Astrocyte (in vitro differentiated cells and primary cell): Measurements from ENCODE around the gene FUT8. TPM values are rescaled to one million over a fixed set of nuclear protein-coding genes. Genes with fewer than 3 reads are reported as not detected.

ENCODE experiments used
- DNase-seq: peaks from one replicate; pipeline ENCODE4 v3.0.0-alpha.2; 2010; ENCODE audit warnings: low read depth
- FAIRE-seq: peaks from 2 replicates; lab custom pipeline; 2011; peaks lifted over from hg19 to GRCh38; lab: Jason Lieb, UNC
- H2AFZ ChIP-seq: 2 replicates; pipeline ENCODE4 v1.6.0; 2012; ENCODE audit warnings: low read depth, low read length, inconsistent platforms
- H3K27ac ChIP-seq: 2 replicates; pipeline ENCODE4 v1.5.1; 2011; ENCODE audit warnings: low read depth, low read length, inconsistent platforms
- H3K27me3 ChIP-seq: 2 replicates; pipeline ENCODE4 v1.6.0; 2011; ENCODE audit warnings: low read length, inconsistent platforms; ENCODE audit not compliant: insufficient read depth
- H3K36me3 ChIP-seq: 2 replicates; pipeline ENCODE4 v1.5.1; 2011; ENCODE audit warnings: low read length, inconsistent platforms; ENCODE audit not compliant: insufficient read depth
- H3K4me1 ChIP-seq: 2 replicates; pipeline ENCODE4 v1.5.1; 2011; ENCODE audit warnings: low read length, inconsistent platforms; ENCODE audit not compliant: insufficient read depth
- H3K4me2 ChIP-seq: 2 replicates; pipeline ENCODE4 v1.6.0; 2012; ENCODE audit warnings: low read length, inconsistent platforms
- H3K4me3 ChIP-seq: 2 replicates; pipeline ENCODE4 v1.5.1; 2011; ENCODE audit warnings: low read depth, mild to moderate bottlenecking, low read length, inconsistent platforms; ENCODE audit not compliant: insufficient read depth
- H3K79me2 ChIP-seq: 2 replicates; pipeline ENCODE4 v1.6.0; 2012; ENCODE audit warnings: mild to moderate bottlenecking, low read length, inconsistent platforms; ENCODE audit not compliant: insufficient read depth
- H3K9ac ChIP-seq: 2 replicates; pipeline ENCODE4 v1.6.0; 2012; ENCODE audit warnings: mild to moderate bottlenecking, low read length, inconsistent platforms
- H3K9me3 ChIP-seq: 2 replicates; pipeline ENCODE4 v1.5.1; 2012; ENCODE audit warnings: low read depth, mild to moderate bottlenecking, low read length, inconsistent platforms; ENCODE audit not compliant: insufficient read depth
- H4K20me1 ChIP-seq: 2 replicates; pipeline ENCODE4 v1.6.0; 2012; ENCODE audit warnings: low read length, inconsistent platforms; ENCODE audit not compliant: insufficient read depth
- H3K27ac Mint-ChIP-seq: one replicate; pipeline ENCODE4 v1.8.0; 2021; ENCODE audit warnings: mild to moderate bottlenecking, mixed read lengths; ENCODE audit not compliant: unreplicated experiment
- H3K27me3 Mint-ChIP-seq: one replicate; pipeline ENCODE4 v1.8.0; 2021; ENCODE audit warnings: low read depth, mixed read lengths; ENCODE audit not compliant: unreplicated experiment
- H3K36me3 Mint-ChIP-seq: one replicate; pipeline ENCODE4 v1.8.0; 2021; ENCODE audit warnings: low read depth, mixed read lengths; ENCODE audit not compliant: unreplicated experiment
- H3K4me1 Mint-ChIP-seq: one replicate; pipeline ENCODE4 v1.8.0; 2021; ENCODE audit warnings: low read depth, mixed read lengths; ENCODE audit not compliant: unreplicated experiment
- H3K4me3 Mint-ChIP-seq: one replicate; pipeline ENCODE4 v1.8.0; 2021; ENCODE audit warnings: mild to moderate bottlenecking, moderate library complexity, mixed read lengths; ENCODE audit not compliant: unreplicated experiment
- H3K9me3 Mint-ChIP-seq: one replicate; pipeline ENCODE4 v1.8.0; 2021; ENCODE audit warnings: mild to moderate bottlenecking, mixed read lengths; ENCODE audit not compliant: unreplicated experiment
- CTCF ChIP-seq: IDR thresholded peaks from 2 replicates; pipeline ENCODE4 v1.5.1; 2011; ENCODE audit warnings: low read depth, mild to moderate bottlenecking, inconsistent platforms, low read length, moderate library complexity; ENCODE audit not compliant: insufficient read depth
- EZH2 ChIP-seq: IDR thresholded peaks from 2 replicates; pipeline ENCODE4 v1.6.1; 2012; ENCODE audit warnings: mild to moderate bottlenecking, low read length, inconsistent platforms; ENCODE audit not compliant: insufficient read depth
- total RNA-seq: library from RNA; stranded (reverse); gene quantifications from 2 replicates; pipeline ENCODE4 v1.2.1, GENCODE V29; 2021

The FUT8 gene
- total RNA-seq, 1 donor from 2014 or later, result 52.7 TPM

GRCh38 chr14:65745396-65746190, 333.1 kb downstream of the FUT8 start:
- H3K36me3 ChIP-seq, result peaks cover 7% of the 10 kb centered on the region
- no peak overlapping the region for H3K27ac ChIP-seq
- H4K20me1 ChIP-seq, result no peaks in the 10 kb centered on the region
- no peak overlapping the region for H3K4me3 ChIP-seq
- no peak for TF ChIP-seq EZH2
- no peak for TF ChIP-seq CTCF
- H3K9me3 ChIP-seq, result no peaks in the 10 kb centered on the region
- no peak overlapping the region for H2AFZ ChIP-seq
- Mint-ChIP-seq H3K4me1 (no peaks in the 10 kb centered on the region), H3K27ac (no peak overlapping the region), H3K27me3 (no peaks in the 10 kb centered on the region), H3K4me3 (no peak overlapping the region), H3K36me3 (no peaks in the 10 kb centered on the region), H3K9me3 (no peaks in the 10 kb centered on the region)
- no peak for FAIRE-seq
- peak; percentile 9 for DNase-seq
- H3K9ac ChIP-seq, result no peak overlapping the region
- H3K27me3 ChIP-seq, result no peaks in the 10 kb centered on the region
- H3K4me2 ChIP-seq, result no peak overlapping the region
- no peaks in the 10 kb centered on the region for H3K4me1 ChIP-seq
- H3K79me2 ChIP-seq, result no peaks in the 10 kb centered on the region

GRCh38 chr14:65748796-65749195, 336.3 kb downstream of the FUT8 start:
- Histone ChIP-seq H3K9me3 (no peaks in the 10 kb centered on the region), H2AFZ (no peak overlapping the region), H4K20me1 (no peaks in the 10 kb centered on the region), H3K36me3 (no peaks in the 10 kb centered on the region), H3K4me2 (no peak overlapping the region), H3K4me3 (no peak overlapping the region), H3K9ac (no peak overlapping the region), H3K27me3 (no peaks in the 10 kb centered on the region), H3K4me1 (no peaks in the 10 kb centered on the region), H3K79me2 (no peaks in the 10 kb centered on the region), H3K27ac (no peak overlapping the region)
- Mint-ChIP-seq H3K27me3 (no peaks in the 10 kb centered on the region), H3K4me1 (no peaks in the 10 kb centered on the region), H3K9me3 (no peaks in the 10 kb centered on the region), H3K36me3 (no peaks in the 10 kb centered on the region), H3K4me3 (no peak overlapping the region), H3K27ac (no peak overlapping the region)
- FAIRE-seq (no peak), DNase-seq (no peak)
- TF ChIP-seq EZH2, result no peak
- no peak for TF ChIP-seq CTCF

GRCh38 chr14:65749287-65749686, 336.8 kb downstream of the FUT8 start:
- FAIRE-seq, result no peak
- no peaks in the 10 kb centered on the region for H3K36me3 Mint-ChIP-seq
- H3K4me3 Mint-ChIP-seq, result no peak overlapping the region

More at GRCh38 chr14:65749287-65749686, 336.8 kb downstream of the FUT8 start:
- Histone ChIP-seq H3K4me3 (no peak overlapping the region), H3K79me2 (no peaks in the 10 kb centered on the region), H3K4me2 (no peak overlapping the region), H4K20me1 (no peaks in the 10 kb centered on the region), H3K36me3 (no peaks in the 10 kb centered on the region), H3K4me1 (no peaks in the 10 kb centered on the region), H3K9ac (no peak overlapping the region), H3K27ac (no peak overlapping the region), H3K27me3 (no peaks in the 10 kb centered on the region), H2AFZ (no peak overlapping the region), H3K9me3 (no peaks in the 10 kb centered on the region)
- no peak overlapping the region for H3K27ac Mint-ChIP-seq
- no peaks in the 10 kb centered on the region for H3K9me3 Mint-ChIP-seq
- H3K27me3 Mint-ChIP-seq, result no peaks in the 10 kb centered on the region
- H3K4me1 Mint-ChIP-seq, result no peaks in the 10 kb centered on the region
- no peak for DNase-seq
- TF ChIP-seq CTCF, result no peak
- TF ChIP-seq EZH2, result no peak
